Kidney tubule cell (primary cell): Measurements from ENCODE around the gene SETDB1.

ENCODE experiments used
- DNase-seq: peaks from one replicate; pipeline ENCODE4 v3.0.0-alpha.2; 2018; ENCODE audit warnings: low spot score

SETDB1 gene

GRCh38 chr1:150931773-150932172 is 5.6 kb downstream of the SETDB1 start:
- DNase-seq, result peak; percentile 10

DNA sequence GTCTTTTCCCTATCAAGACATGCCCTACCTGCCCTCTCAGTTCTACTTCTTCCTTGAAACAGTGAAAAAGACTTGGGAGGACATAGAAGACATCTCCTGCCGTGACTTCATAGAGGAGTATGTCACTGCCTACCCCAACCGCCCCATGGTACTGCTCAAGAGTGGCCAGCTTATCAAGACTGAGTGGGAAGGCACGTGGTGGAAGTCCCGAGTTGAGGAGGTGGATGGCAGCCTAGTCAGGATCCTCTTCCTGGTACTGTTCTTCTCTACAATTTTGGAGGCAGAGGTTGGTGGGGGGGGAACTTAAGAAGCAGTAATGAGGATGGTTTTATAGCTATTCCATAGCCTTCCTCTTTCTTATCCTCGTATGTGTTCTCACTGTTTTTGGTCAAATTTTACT is 18.7 kb downstream of the SETDB1 start:
- no peak for DNase-seq

GRCh38 chr1:150954708-150955107 is 28.5 kb downstream of the SETDB1 start:
- DNase-seq, result no peak

- no peak for DNase-seq
These were observed 29.1 kb downstream of the SETDB1 start for GRCh38 chr1:150955280-150955679.

DNA sequence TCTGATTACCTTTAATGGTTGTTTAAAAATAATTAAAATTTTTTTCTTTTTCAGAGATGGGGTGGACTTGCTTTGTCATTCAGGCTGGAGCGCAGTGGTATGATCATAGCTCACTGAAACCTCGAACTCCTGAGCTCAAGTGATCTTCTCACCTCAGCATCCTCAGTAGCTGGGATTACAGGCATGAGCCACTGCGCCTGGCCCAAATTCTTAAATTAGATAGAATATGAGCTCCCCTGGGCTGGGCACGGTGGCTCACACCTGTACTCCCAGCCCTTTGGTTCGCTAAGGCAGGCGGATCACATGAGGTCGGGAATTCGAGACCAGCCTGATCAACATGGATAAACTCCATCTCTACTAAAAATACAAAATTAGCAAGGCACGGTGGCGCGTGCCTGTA is 31.5 kb downstream of the SETDB1 start:
- no peak for DNase-seq

- no peak for DNase-seq
These were observed 34.5 kb downstream of the SETDB1 start for GRCh38 chr1:150960646-150961045.

- no peak for DNase-seq
These were observed 35.6 kb downstream of the SETDB1 start for GRCh38 chr1:150961756-150962155.

- DNase-seq, result no peak
These were observed 37.4 kb downstream of the SETDB1 start for GRCh38 chr1:150963321-150964163.

DNA sequence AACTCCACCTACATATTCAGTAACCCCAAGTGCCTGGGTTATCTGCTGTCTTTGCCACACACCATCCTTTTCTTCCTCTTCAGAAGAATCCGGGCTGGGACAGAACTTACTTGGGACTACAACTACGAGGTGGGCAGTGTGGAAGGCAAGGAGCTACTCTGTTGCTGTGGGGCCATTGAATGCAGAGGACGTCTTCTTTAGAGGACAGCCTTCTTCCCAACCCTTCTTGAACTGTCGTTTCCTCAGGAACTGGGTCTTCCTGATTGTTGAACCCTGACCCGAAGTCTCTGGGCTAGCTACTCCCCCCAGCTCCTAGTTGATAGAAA is 38.0 kb downstream of the SETDB1 start:
- DNase-seq, result no peak

- DNase-seq, result no peak
These were observed 39.4 kb downstream of the SETDB1 start for GRCh38 chr1:150965605-150966004.

DNA sequence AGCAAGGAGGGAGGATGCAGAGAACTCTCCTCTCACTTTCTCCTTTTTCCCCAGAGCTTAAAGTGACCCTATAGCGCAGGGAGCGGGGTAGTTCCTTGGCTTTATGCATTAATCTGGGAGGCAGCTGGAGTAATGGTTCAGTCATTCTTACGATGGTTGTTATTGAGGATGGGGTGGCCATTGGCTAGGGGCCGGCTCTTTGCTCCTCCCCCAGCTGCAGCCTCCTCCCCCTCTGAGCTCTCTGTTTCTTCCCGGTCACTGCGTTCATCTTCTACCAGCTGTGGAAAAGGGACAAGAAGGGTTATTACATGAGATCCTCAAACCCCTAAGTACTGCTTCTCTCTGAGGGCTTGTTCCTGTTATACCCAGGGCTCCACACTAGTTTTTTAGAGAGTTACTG is 39.8 kb downstream of the SETDB1 start:
- DNase-seq, result no peak

GRCh38 chr1:150967936-150968335 is 41.8 kb downstream of the SETDB1 start:
- no peak for DNase-seq

DNA sequence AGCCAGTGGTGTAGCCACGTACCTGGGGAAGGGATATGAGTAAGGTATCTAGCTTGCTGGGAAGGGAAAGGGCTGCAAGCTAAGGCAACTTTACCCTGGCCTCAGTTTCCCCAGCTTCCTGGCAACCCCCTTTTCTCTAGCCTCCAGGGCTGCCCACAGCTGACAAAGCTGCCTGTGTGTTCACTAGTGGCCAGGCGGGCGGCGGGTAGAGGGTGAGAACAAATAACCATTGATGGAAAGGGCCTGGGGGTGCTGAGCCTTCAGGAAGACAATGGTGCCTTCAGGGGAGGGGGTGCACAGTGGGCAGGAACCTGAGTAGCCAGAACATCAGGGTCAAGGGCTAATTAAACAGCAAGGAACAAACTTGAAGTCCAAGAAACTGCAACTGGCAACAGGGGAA is 42.3 kb downstream of the SETDB1 start:
- no peak for DNase-seq

GRCh38 chr1:150969626-150970025 is 43.5 kb downstream of the SETDB1 start:
- no peak for DNase-seq

- DNase-seq, result peak; percentile 59
These were observed 44.8 kb downstream of the SETDB1 start for GRCh38 chr1:150970808-150971582.

DNA sequence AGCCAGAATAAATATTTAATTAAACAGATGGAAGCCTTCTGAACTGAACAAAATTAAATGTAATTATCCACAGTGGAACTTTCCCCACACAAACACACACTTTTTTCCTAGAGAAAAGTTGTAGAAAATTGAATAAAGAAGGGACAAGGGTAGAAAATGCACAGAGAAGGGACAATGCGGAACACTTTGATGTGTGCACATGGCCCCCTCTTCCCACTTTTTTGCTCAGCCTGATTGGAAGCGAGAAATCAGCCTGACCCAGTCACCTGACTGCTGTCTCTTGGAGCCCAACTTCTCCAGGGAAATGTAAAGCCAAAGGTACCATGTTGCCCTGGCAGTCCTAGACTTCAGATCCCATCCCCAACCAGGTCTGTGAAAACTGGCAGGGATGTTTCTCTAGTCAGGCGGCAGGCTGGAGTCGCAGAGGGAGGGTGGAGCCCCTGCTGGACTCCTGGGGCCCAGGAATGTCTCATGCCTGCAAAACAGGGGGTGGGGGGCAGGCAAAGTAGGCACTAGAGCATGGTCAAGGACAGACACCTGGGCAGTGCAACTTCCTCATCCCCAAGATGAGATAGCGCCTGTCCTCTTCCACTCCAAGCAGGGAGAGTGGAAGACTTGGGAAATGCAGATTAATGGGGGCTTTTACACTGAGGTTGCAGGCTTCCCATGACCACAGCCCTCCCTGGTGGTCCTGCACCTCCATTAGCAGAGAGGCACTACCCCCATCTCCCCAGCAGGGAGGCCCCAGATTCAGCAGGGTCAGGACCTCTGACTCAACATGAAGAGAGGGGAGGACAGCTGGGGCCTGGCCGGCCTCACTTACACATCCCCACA is 45.6 kb downstream of the SETDB1 start:
- DNase-seq, result peak; percentile 66

DNA sequence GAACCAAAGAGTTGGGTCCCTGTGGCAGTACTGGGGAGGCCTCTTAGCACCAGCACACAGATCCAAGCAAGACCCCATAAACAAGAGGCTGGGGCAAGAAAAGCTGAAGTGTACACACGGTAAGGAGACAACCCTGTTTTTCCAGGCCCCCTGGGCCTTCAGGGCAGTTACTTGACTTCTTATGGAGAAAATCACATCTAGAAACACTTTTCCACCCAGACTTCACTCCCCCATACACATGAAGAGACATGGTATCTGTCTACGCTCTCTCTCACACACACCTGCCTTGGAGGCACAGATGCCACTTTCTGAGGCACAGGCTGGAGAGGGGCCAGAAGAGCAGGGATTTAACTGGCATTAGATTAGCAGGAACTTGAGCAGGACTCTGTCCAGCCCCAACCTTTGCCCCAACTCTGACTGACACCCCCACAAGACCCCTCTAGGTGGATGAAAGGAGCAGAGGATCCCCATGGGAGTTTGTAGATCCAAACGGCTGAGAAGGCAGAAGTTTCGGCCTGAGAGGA is 46.3 kb downstream of the SETDB1 start:
- no peak for DNase-seq

- peak; percentile 32 for DNase-seq
These were observed 47.2 kb downstream of the SETDB1 start for GRCh38 chr1:150973258-150973835.

- peak; percentile 53 for DNase-seq
These were observed 47.8 kb downstream of the SETDB1 start for GRCh38 chr1:150973836-150974579.

- DNase-seq, result peak; percentile 85
These were observed 48.7 kb downstream of the SETDB1 start, which contains the start of gene CERS2 for GRCh38 chr1:150974580-150975478. TSS of gene CERS2 (minus strand) at chr1:150974835. CDS start at chr1:150969090, 5,745 bp downstream.
